Measurements from ENCODE around the gene OR7C1.
"Not testable (repeated sequence)": the region's sequence is repeated elsewhere in the genome, so short reads cannot be mapped to it uniquely, and the experiment has no call there.

The OR7C1 gene

GRCh38 chr19:14774373-14774772 lies 60.6 kb downstream of the OR7C1 start:
- Histone ChIP-seq H3K4me3 (ENCODE audit: low read length in 2 of 2) (no peak overlapping the region), H4K8ac (ENCODE audit: low read depth, low read length) (peak overlapping the region; percentile 23), H3K4me1 (ENCODE audit: control insufficient read depth in 2 of 2, insufficient read depth in 1 of 2, low read depth in 1 of 2, low read length in 2 of 2) (peaks cover 0 to 2% of the 10 kb centered on the region in 2 donors), H3K23ac (ENCODE audit: low read depth, low read length, poor library complexity) (no peak overlapping the region), H2BK12ac (ENCODE audit: low read length) (no peak overlapping the region), H3K27ac (replicated peaks; ENCODE audit: low read length) (no peak overlapping the region), H3K79me1 (ENCODE audit: low read depth, low read length) (peaks cover 2% of the 10 kb centered on the region), H3K9me3 (replicated peaks in 1 of 2; ENCODE audit: control insufficient read depth in 2 of 2, insufficient read depth in 1 of 2, low read depth in 1 of 2, low read length in 2 of 2) (no peaks in the 10 kb centered on the region), H3K36me3 (replicated peaks in 1 of 2; ENCODE audit: control insufficient read depth in 2 of 2, insufficient read depth in 2 of 2, low read length in 2 of 2) (no peaks in the 10 kb centered on the region), H3K4me2 (ENCODE audit: insufficient read depth, low read length, poor library complexity, severe bottlenecking) (no peak overlapping the region), H2AFZ (ENCODE audit: low read length) (no peak overlapping the region), H3K9ac (ENCODE audit: low read depth, low read length, poor library complexity) (no peak overlapping the region), H2BK15ac (ENCODE audit: low read length) (no peak overlapping the region), H3K27me3 (ENCODE audit: control insufficient read depth in 3 of 3, insufficient read depth in 3 of 3, low read depth in 1 of 3, low read length in 3 of 3) (peaks cover 0 to 6% (median 0%) of the 10 kb centered on the region in 3 experiments), H2BK5ac (ENCODE audit: low read length) (no peak overlapping the region), H4K91ac (ENCODE audit: low read depth, low read length, poor library complexity) (no peak overlapping the region), H3K18ac (ENCODE audit: low read length) (no peak overlapping the region), H2AK5ac (ENCODE audit: low read depth, low read length) (no peak overlapping the region), H2BK120ac (ENCODE audit: low read depth, low read length) (no peak overlapping the region), H3K4ac (ENCODE audit: low read length) (no peak overlapping the region), H3K14ac (ENCODE audit: low read length) (no peak overlapping the region)
- no peak for DNase-seq (ENCODE audit: low spot score)
- WGBS, 2 donors (ENCODE audit: extremely low coverage in 2 of 2, insufficient read length in 2 of 2, insufficient replicate concordance in 1 of 2), result no CpG with 5 or more reads among the region's 10 CpGs

GRCh38 chr19:14773722-14774121 lies 61.3 kb downstream of the OR7C1 start:
- H3K9me3 ChIP-seq (replicated peaks in 1 of 2; ENCODE audit: control insufficient read depth in 2 of 2, insufficient read depth in 1 of 2, low read depth in 1 of 2, low read length in 2 of 2); H3K27ac ChIP-seq (replicated peaks; ENCODE audit: low read length); H3K14ac ChIP-seq (ENCODE audit: low read length); H3K4me2 ChIP-seq (ENCODE audit: insufficient read depth, low read length, poor library complexity, severe bottlenecking); H3K79me1 ChIP-seq (ENCODE audit: low read depth, low read length); H2BK15ac ChIP-seq (ENCODE audit: low read length); H2BK120ac ChIP-seq (ENCODE audit: low read depth, low read length); H2BK5ac ChIP-seq (ENCODE audit: low read length); H2AFZ ChIP-seq (ENCODE audit: low read length); H3K27me3 ChIP-seq (ENCODE audit: control insufficient read depth in 3 of 3, insufficient read depth in 3 of 3, low read depth in 1 of 3, low read length in 3 of 3); H3K18ac ChIP-seq (ENCODE audit: low read length); H2BK12ac ChIP-seq (ENCODE audit: low read length); H3K9ac ChIP-seq (ENCODE audit: low read depth, low read length, poor library complexity); H3K4me1 ChIP-seq (ENCODE audit: control insufficient read depth in 2 of 2, insufficient read depth in 1 of 2, low read depth in 1 of 2, low read length in 2 of 2); H3K23ac ChIP-seq (ENCODE audit: low read depth, low read length, poor library complexity); H4K91ac ChIP-seq (ENCODE audit: low read depth, low read length, poor library complexity); H3K4me3 ChIP-seq (ENCODE audit: low read length in 2 of 2); H2AK5ac ChIP-seq (ENCODE audit: low read depth, low read length); H3K4ac ChIP-seq (ENCODE audit: low read length); H3K36me3 ChIP-seq (replicated peaks in 1 of 2; ENCODE audit: control insufficient read depth in 2 of 2, insufficient read depth in 2 of 2, low read length in 2 of 2); H4K8ac ChIP-seq (ENCODE audit: low read depth, low read length); DNase-seq (ENCODE audit: low spot score): not testable (repeated sequence)
- WGBS, 2 donors (ENCODE audit: extremely low coverage in 2 of 2, insufficient read length in 2 of 2, insufficient replicate concordance in 1 of 2), result no CpG with 5 or more reads among the region's 9 CpGs

GRCh38 chr19:14772995-14773394 lies 62.0 kb downstream of the OR7C1 start:
- H3K18ac ChIP-seq (ENCODE audit: low read length), result no peak overlapping the region
- H2BK5ac ChIP-seq (ENCODE audit: low read length), result no peak overlapping the region
- no peak overlapping the region for H2BK120ac ChIP-seq (ENCODE audit: low read depth, low read length)
- H4K8ac ChIP-seq (ENCODE audit: low read depth, low read length), result no peak overlapping the region
- H3K36me3 ChIP-seq (replicated peaks in 1 of 2; ENCODE audit: control insufficient read depth in 2 of 2, insufficient read depth in 2 of 2, low read length in 2 of 2), result peaks cover 0 to 3% of the 10 kb centered on the region in 2 donors
- peaks cover 0 to 6% (median 0%) of the 10 kb centered on the region in 3 experiments for H3K27me3 ChIP-seq (ENCODE audit: control insufficient read depth in 3 of 3, insufficient read depth in 3 of 3, low read depth in 1 of 3, low read length in 3 of 3)
- H3K27ac ChIP-seq (replicated peaks; ENCODE audit: low read length), result no peak overlapping the region
- DNase-seq (ENCODE audit: low spot score), result no peak
- no peak overlapping the region for H3K4me2 ChIP-seq (ENCODE audit: insufficient read depth, low read length, poor library complexity, severe bottlenecking)
- H3K4ac ChIP-seq (ENCODE audit: low read length), result no peak overlapping the region
- no peak overlapping the region for H3K23ac ChIP-seq (ENCODE audit: low read depth, low read length, poor library complexity)
- H2AK5ac ChIP-seq (ENCODE audit: low read depth, low read length), result no peak overlapping the region
- H2BK15ac ChIP-seq (ENCODE audit: low read length), result no peak overlapping the region
- no peak overlapping the region for H2BK12ac ChIP-seq (ENCODE audit: low read length)
- H3K9ac ChIP-seq (ENCODE audit: low read depth, low read length, poor library complexity), result no peak overlapping the region
- H3K79me1 ChIP-seq (ENCODE audit: low read depth, low read length), result peaks cover 2% of the 10 kb centered on the region
- no peak overlapping the region for H4K91ac ChIP-seq (ENCODE audit: low read depth, low read length, poor library complexity)
- H3K4me1 ChIP-seq (ENCODE audit: control insufficient read depth in 2 of 2, insufficient read depth in 1 of 2, low read depth in 1 of 2, low read length in 2 of 2), result peaks cover 0 to 3% of the 10 kb centered on the region in 2 donors
- H3K9me3 ChIP-seq (replicated peaks in 1 of 2; ENCODE audit: control insufficient read depth in 2 of 2, insufficient read depth in 1 of 2, low read depth in 1 of 2, low read length in 2 of 2), result peaks cover 0 to 2% of the 10 kb centered on the region in 2 donors
- H2AFZ ChIP-seq (ENCODE audit: low read length), result no peak overlapping the region
- H3K4me3 ChIP-seq (ENCODE audit: low read length in 2 of 2), result no peak overlapping the region
- no peak overlapping the region for H3K14ac ChIP-seq (ENCODE audit: low read length)
- no CpG with 5 or more reads among the region's 7 CpGs for WGBS, 2 donors (ENCODE audit: extremely low coverage in 2 of 2, insufficient read length in 2 of 2, insufficient replicate concordance in 1 of 2)

- Histone ChIP-seq H2AK5ac (ENCODE audit: low read depth, low read length) (no peak overlapping the region), H3K9me3 (replicated peaks in 1 of 2; ENCODE audit: control insufficient read depth in 2 of 2, insufficient read depth in 1 of 2, low read depth in 1 of 2, low read length in 2 of 2) (peaks cover 0 to 2% of the 10 kb centered on the region in 2 donors), H3K27ac (replicated peaks; ENCODE audit: low read length) (no peak overlapping the region), H3K79me1 (ENCODE audit: low read depth, low read length) (peaks cover 2% of the 10 kb centered on the region), H3K36me3 (replicated peaks in 1 of 2; ENCODE audit: control insufficient read depth in 2 of 2, insufficient read depth in 2 of 2, low read length in 2 of 2) (peaks cover 0 to 3% of the 10 kb centered on the region in 2 donors), H2AFZ (ENCODE audit: low read length) (no peak overlapping the region), H4K8ac (ENCODE audit: low read depth, low read length) (no peak overlapping the region), H3K4me1 (ENCODE audit: control insufficient read depth in 2 of 2, insufficient read depth in 1 of 2, low read depth in 1 of 2, low read length in 2 of 2) (peaks cover 0 to 3% of the 10 kb centered on the region in 2 donors), H2BK12ac (ENCODE audit: low read length) (no peak overlapping the region), H2BK15ac (ENCODE audit: low read length) (no peak overlapping the region), H4K91ac (ENCODE audit: low read depth, low read length, poor library complexity) (no peak overlapping the region), H3K18ac (ENCODE audit: low read length) (no peak overlapping the region), H3K9ac (ENCODE audit: low read depth, low read length, poor library complexity) (no peak overlapping the region), H3K23ac (ENCODE audit: low read depth, low read length, poor library complexity) (no peak overlapping the region), H3K27me3 (ENCODE audit: control insufficient read depth in 3 of 3, insufficient read depth in 3 of 3, low read depth in 1 of 3, low read length in 3 of 3) (peaks cover 0 to 6% (median 0%) of the 10 kb centered on the region in 3 experiments), H3K4ac (ENCODE audit: low read length) (no peak overlapping the region), H2BK5ac (ENCODE audit: low read length) (no peak overlapping the region), H3K4me3 (ENCODE audit: low read length in 2 of 2) (no peak overlapping the region), H2BK120ac (ENCODE audit: low read depth, low read length) (no peak overlapping the region), H3K4me2 (ENCODE audit: insufficient read depth, low read length, poor library complexity, severe bottlenecking) (no peak overlapping the region), H3K14ac (ENCODE audit: low read length) (no peak overlapping the region)
- WGBS, 2 donors (ENCODE audit: extremely low coverage in 2 of 2, insufficient read length in 2 of 2, insufficient replicate concordance in 1 of 2), result no CpG with 5 or more reads among the region's 8 CpGs
- DNase-seq (ENCODE audit: low spot score), result no peak
Measured at GRCh38 chr19:14772467-14772866, 62.5 kb downstream of the OR7C1 start.
